SK-N-SH (cell line): ENCODE measurements around the gene PDE4D.

Experiments
- RAD21 ChIP-seq: IDR thresholded peaks from 2 replicates; pipeline ENCODE4 v1.6.1; 2012; ENCODE audit warnings: mild to moderate bottlenecking, low read length
- TF ChIP-seq, protein P1 (sequence below): fragments of 200-600 bp; sonication (generic); IDR thresholded peaks from 2 replicates; pipeline ENCODE4 v1.6.1; 2017; ENCODE audit warnings: antibody characterized with exemption, mild to moderate bottlenecking, moderate library complexity
- TF ChIP-seq, protein P2 (sequence below): IDR thresholded peaks from 2 replicates; pipeline ENCODE4 v1.6.1; 2012; ENCODE audit warnings: mild to moderate bottlenecking, low read depth, low read length, moderate library complexity

GRCh38 chr5:59609501-59610265, 283.8 kb downstream of the PDE4D start:
- TF ChIP-seq, protein P1, sequence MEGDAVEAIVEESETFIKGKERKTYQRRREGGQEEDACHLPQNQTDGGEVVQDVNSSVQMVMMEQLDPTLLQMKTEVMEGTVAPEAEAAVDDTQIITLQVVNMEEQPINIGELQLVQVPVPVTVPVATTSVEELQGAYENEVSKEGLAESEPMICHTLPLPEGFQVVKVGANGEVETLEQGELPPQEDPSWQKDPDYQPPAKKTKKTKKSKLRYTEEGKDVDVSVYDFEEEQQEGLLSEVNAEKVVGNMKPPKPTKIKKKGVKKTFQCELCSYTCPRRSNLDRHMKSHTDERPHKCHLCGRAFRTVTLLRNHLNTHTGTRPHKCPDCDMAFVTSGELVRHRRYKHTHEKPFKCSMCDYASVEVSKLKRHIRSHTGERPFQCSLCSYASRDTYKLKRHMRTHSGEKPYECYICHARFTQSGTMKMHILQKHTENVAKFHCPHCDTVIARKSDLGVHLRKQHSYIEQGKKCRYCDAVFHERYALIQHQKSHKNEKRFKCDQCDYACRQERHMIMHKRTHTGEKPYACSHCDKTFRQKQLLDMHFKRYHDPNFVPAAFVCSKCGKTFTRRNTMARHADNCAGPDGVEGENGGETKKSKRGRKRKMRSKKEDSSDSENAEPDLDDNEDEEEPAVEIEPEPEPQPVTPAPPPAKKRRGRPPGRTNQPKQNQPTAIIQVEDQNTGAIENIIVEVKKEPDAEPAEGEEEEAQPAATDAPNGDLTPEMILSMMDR = no peak
- TF ChIP-seq, protein P2, sequence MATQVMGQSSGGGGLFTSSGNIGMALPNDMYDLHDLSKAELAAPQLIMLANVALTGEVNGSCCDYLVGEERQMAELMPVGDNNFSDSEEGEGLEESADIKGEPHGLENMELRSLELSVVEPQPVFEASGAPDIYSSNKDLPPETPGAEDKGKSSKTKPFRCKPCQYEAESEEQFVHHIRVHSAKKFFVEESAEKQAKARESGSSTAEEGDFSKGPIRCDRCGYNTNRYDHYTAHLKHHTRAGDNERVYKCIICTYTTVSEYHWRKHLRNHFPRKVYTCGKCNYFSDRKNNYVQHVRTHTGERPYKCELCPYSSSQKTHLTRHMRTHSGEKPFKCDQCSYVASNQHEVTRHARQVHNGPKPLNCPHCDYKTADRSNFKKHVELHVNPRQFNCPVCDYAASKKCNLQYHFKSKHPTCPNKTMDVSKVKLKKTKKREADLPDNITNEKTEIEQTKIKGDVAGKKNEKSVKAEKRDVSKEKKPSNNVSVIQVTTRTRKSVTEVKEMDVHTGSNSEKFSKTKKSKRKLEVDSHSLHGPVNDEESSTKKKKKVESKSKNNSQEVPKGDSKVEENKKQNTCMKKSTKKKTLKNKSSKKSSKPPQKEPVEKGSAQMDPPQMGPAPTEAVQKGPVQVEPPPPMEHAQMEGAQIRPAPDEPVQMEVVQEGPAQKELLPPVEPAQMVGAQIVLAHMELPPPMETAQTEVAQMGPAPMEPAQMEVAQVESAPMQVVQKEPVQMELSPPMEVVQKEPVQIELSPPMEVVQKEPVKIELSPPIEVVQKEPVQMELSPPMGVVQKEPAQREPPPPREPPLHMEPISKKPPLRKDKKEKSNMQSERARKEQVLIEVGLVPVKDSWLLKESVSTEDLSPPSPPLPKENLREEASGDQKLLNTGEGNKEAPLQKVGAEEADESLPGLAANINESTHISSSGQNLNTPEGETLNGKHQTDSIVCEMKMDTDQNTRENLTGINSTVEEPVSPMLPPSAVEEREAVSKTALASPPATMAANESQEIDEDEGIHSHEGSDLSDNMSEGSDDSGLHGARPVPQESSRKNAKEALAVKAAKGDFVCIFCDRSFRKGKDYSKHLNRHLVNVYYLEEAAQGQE = no peak
- TF ChIP-seq RAD21 = no peak
